K562 (cell line): ENCODE results near the gene U2SURP.

Source experiments
- EP300 ChIP-seq: IDR thresholded peaks from 2 replicates; pipeline ENCODE4 v1.6.1; 2012; ENCODE audit warnings: low read length, improper control_type of control experiment
- EZH2 ChIP-seq: IDR thresholded peaks from 2 replicates; pipeline ENCODE4 v1.6.1; 2012; ENCODE audit warnings: low read depth, mild to moderate bottlenecking, inconsistent platforms, low read length, borderline replicate concordance
- POLR2A ChIP-seq: fragments of 450-650 bp; conservative IDR thresholded peaks from 2 replicates; pipeline ENCODE4 v1.6.1; 2016
- TBP ChIP-seq: optimal IDR thresholded peaks from 2 replicates; pipeline ENCODE3; 2011; ENCODE audit warnings: low read depth, low read length, improper control_type of control experiment
- USF2 ChIP-seq: sonication (generic); formaldehyde crosslinking; IDR thresholded peaks from 2 replicates; pipeline ENCODE4 v1.5.0; 2020; ENCODE audit warnings: missing genetic modification reagents

GRCh38 chr3:142987080-142987700 lies 14.2 kb upstream of the U2SURP start:
- no peak for TF ChIP-seq TBP
- TF ChIP-seq EP300, result no peak
- no peak for TF ChIP-seq USF2
- no peak for TF ChIP-seq EZH2
- no peak for TF ChIP-seq POLR2A
